ENCODE measurements around the gene LRRC75B. TPM values are rescaled to one million over a fixed set of nuclear protein-coding genes. Genes with fewer than 3 reads are reported as not detected.
"Not testable (repeated sequence)": the region's sequence is repeated elsewhere in the genome, so short reads cannot be mapped to it uniquely, and the experiment has no call there.

The LRRC75B gene
- total RNA-seq, 2 donors from 2014 or later = 13.7 to 18.7 TPM

GRCh38 chr22:24629069-24629468 lies 36.2 kb upstream of the LRRC75B start:
- ATAC-seq (ENCODE audit: insufficient number of reproducible peaks, low FRiP score, low read depth); H3K4me3 ChIP-seq; H3K4me1 ChIP-seq (ENCODE audit: control insufficient read depth in 1 of 2, low read depth in 2 of 2); H3K27me3 ChIP-seq (replicated peaks; ENCODE audit: insufficient read depth); H3K9me3 ChIP-seq; H3K36me3 ChIP-seq; H3K27ac ChIP-seq; DNase-seq (ENCODE audit: low spot score): not testable (repeated sequence)
- peak; percentile 49 for TF ChIP-seq CTCF (IDR thresholded peaks at IDR 0.05)

- not testable (repeated sequence) for DNase-seq (ENCODE audit: low spot score); H3K27me3 ChIP-seq (replicated peaks; ENCODE audit: insufficient read depth); H3K4me1 ChIP-seq (ENCODE audit: control insufficient read depth in 1 of 2, low read depth in 2 of 2); ATAC-seq (ENCODE audit: insufficient number of reproducible peaks, low FRiP score, low read depth); H3K9me3 ChIP-seq; H3K4me3 ChIP-seq; H3K27ac ChIP-seq; H3K36me3 ChIP-seq
Measured at GRCh38 chr22:24627911-24628310, 35.0 kb upstream of the LRRC75B start.

- H3K36me3 ChIP-seq; H3K4me1 ChIP-seq (ENCODE audit: control insufficient read depth in 1 of 2, low read depth in 2 of 2); ATAC-seq (ENCODE audit: insufficient number of reproducible peaks, low FRiP score, low read depth): not testable (repeated sequence)
Measured at GRCh38 chr22:24622596-24622995, 29.7 kb upstream of the LRRC75B start.

GRCh38 chr22:24621244-24621643 lies 28.4 kb upstream of the LRRC75B start:
- H3K27me3 ChIP-seq (replicated peaks; ENCODE audit: insufficient read depth); H3K36me3 ChIP-seq; ATAC-seq (ENCODE audit: insufficient number of reproducible peaks, low FRiP score, low read depth); H3K27ac ChIP-seq; H3K9me3 ChIP-seq; H3K4me1 ChIP-seq (ENCODE audit: control insufficient read depth in 1 of 2, low read depth in 2 of 2); DNase-seq (ENCODE audit: low spot score); H3K4me3 ChIP-seq: not testable (repeated sequence)

More at GRCh38 chr22:24622596-24622995, 29.7 kb upstream of the LRRC75B start:
- not testable (repeated sequence) for H3K27ac ChIP-seq; DNase-seq (ENCODE audit: low spot score); H3K27me3 ChIP-seq (replicated peaks; ENCODE audit: insufficient read depth); H3K4me3 ChIP-seq; H3K9me3 ChIP-seq

- H3K36me3 ChIP-seq; ATAC-seq (ENCODE audit: insufficient number of reproducible peaks, low FRiP score, low read depth); H3K9me3 ChIP-seq; H3K27ac ChIP-seq; H3K27me3 ChIP-seq (replicated peaks; ENCODE audit: insufficient read depth); H3K4me3 ChIP-seq; DNase-seq (ENCODE audit: low spot score); H3K4me1 ChIP-seq (ENCODE audit: control insufficient read depth in 1 of 2, low read depth in 2 of 2): not testable (repeated sequence)
Measured at GRCh38 chr22:24614794-24615193, 21.9 kb upstream of the LRRC75B start.

- not testable (repeated sequence) for H3K4me3 ChIP-seq; H3K4me1 ChIP-seq (ENCODE audit: control insufficient read depth in 1 of 2, low read depth in 2 of 2); DNase-seq (ENCODE audit: low spot score); H3K27ac ChIP-seq; H3K27me3 ChIP-seq (replicated peaks; ENCODE audit: insufficient read depth); ATAC-seq (ENCODE audit: insufficient number of reproducible peaks, low FRiP score, low read depth); H3K36me3 ChIP-seq; H3K9me3 ChIP-seq
Measured at GRCh38 chr22:24609888-24610287, 17.0 kb upstream of the LRRC75B start.

GRCh38 chr22:24608327-24608726 lies 15.5 kb upstream of the LRRC75B start:
- not testable (repeated sequence) for H3K4me1 ChIP-seq (ENCODE audit: control insufficient read depth in 1 of 2, low read depth in 2 of 2); H3K27me3 ChIP-seq (replicated peaks; ENCODE audit: insufficient read depth); DNase-seq (ENCODE audit: low spot score); H3K36me3 ChIP-seq; ATAC-seq (ENCODE audit: insufficient number of reproducible peaks, low FRiP score, low read depth); H3K9me3 ChIP-seq; H3K4me3 ChIP-seq; H3K27ac ChIP-seq

GRCh38 chr22:24607429-24607983 lies 14.6 kb upstream of the LRRC75B start:
- peak overlapping the region; percentile 29 for H3K4me3 ChIP-seq
- not testable (repeated sequence) for ATAC-seq (ENCODE audit: insufficient number of reproducible peaks, low FRiP score, low read depth); DNase-seq (ENCODE audit: low spot score); H3K27me3 ChIP-seq (replicated peaks; ENCODE audit: insufficient read depth); H3K36me3 ChIP-seq; H3K4me1 ChIP-seq (ENCODE audit: control insufficient read depth in 1 of 2, low read depth in 2 of 2); H3K27ac ChIP-seq; H3K9me3 ChIP-seq

- H3K4me1 ChIP-seq (ENCODE audit: control insufficient read depth in 1 of 2, low read depth in 2 of 2); H3K4me3 ChIP-seq; H3K36me3 ChIP-seq; H3K27ac ChIP-seq; DNase-seq (ENCODE audit: low spot score); H3K27me3 ChIP-seq (replicated peaks; ENCODE audit: insufficient read depth); H3K9me3 ChIP-seq; ATAC-seq (ENCODE audit: insufficient number of reproducible peaks, low FRiP score, low read depth): not testable (repeated sequence)
Measured at GRCh38 chr22:24606340-24606739, 13.5 kb upstream of the LRRC75B start.

GRCh38 chr22:24603770-24604629 lies 11.1 kb upstream of the LRRC75B start:
- H3K27ac ChIP-seq; H3K36me3 ChIP-seq; DNase-seq (ENCODE audit: low spot score); H3K9me3 ChIP-seq; ATAC-seq (ENCODE audit: insufficient number of reproducible peaks, low FRiP score, low read depth); H3K27me3 ChIP-seq (replicated peaks; ENCODE audit: insufficient read depth); H3K4me1 ChIP-seq (ENCODE audit: control insufficient read depth in 1 of 2, low read depth in 2 of 2); H3K4me3 ChIP-seq: not testable (repeated sequence)

GRCh38 chr22:24602847-24603769 lies 10.2 kb upstream of the LRRC75B start, which contains the start of gene GGT1:
Gene GGT1, plus strand, starts transcription at chr22:24603193. Its CDS starts 7,889 bp downstream, at chr22:24611082.
- H3K4me1 ChIP-seq (ENCODE audit: control insufficient read depth in 1 of 2, low read depth in 2 of 2); H3K27ac ChIP-seq; ATAC-seq (ENCODE audit: insufficient number of reproducible peaks, low FRiP score, low read depth); H3K4me3 ChIP-seq; H3K27me3 ChIP-seq (replicated peaks; ENCODE audit: insufficient read depth); DNase-seq (ENCODE audit: low spot score); H3K9me3 ChIP-seq; H3K36me3 ChIP-seq: not testable (repeated sequence)

Measured in thoracic aorta (tissue), 2 donors.